Measurements from ENCODE around the gene SETDB1. TPM values are rescaled to one million over a fixed set of nuclear protein-coding genes. Genes with fewer than 3 reads are reported as not detected.

Gene SETDB1
- total and polyA plus RNA-seq, 2 experiments from 2014 or later, result 12.9 to 33.7 TPM

GRCh38 chr1:150995460-150995859 lies 69.3 kb downstream of the SETDB1 start:
- Histone ChIP-seq H2AFZ (no peak overlapping the region), H3K4me1 (ENCODE audit: insufficient read depth) (no peaks in the 10 kb centered on the region), H3K36me3 (replicated peaks; ENCODE audit: insufficient read depth, low read depth) (no peaks in the 10 kb centered on the region), H3K27me3 (no peaks in the 10 kb centered on the region), H3K27ac (no peak overlapping the region), H3K79me2 (no peaks in the 10 kb centered on the region), H3K4me3 (no peak overlapping the region), H3K9me3 (ENCODE audit: low read depth) (no peaks in the 10 kb centered on the region), H3K4me2 (no peak overlapping the region), H3K9me2 (replicated peaks; ENCODE audit: insufficient read depth) (no peaks in the 10 kb centered on the region), H4K20me1 (ENCODE audit: insufficient read depth, poor library complexity, severe bottlenecking) (no peaks in the 10 kb centered on the region)
- TF ChIP-seq EZH2 (IDR thresholded peaks at IDR 0.05; ENCODE audit: borderline replicate concordance), result no peak
- TF ChIP-seq CTCF (IDR thresholded peaks at IDR 0.05; ENCODE audit: poor library complexity), result no peak
- TF ChIP-seq EZH2phosphoT487 (IDR thresholded peaks at IDR 0.05; ENCODE audit: low read depth, severe bottlenecking, unreplicated experiment), result no peak
- DNase-seq (ENCODE audit: low spot score), result no peak
- WGBS (ENCODE audit: low lambda C conversion rate, missing lambda C conversion rate), result 74% methylated on average over 4 of the region's 4 CpGs

- no peak for TF ChIP-seq EZH2phosphoT487 (IDR thresholded peaks at IDR 0.05; ENCODE audit: low read depth, severe bottlenecking, unreplicated experiment)
- TF ChIP-seq EZH2 (IDR thresholded peaks at IDR 0.05; ENCODE audit: borderline replicate concordance), result no peak
- TF ChIP-seq CTCF (IDR thresholded peaks at IDR 0.05; ENCODE audit: poor library complexity), result peak; percentile 88
- Histone ChIP-seq H3K9me2 (replicated peaks; ENCODE audit: insufficient read depth) (no peaks in the 10 kb centered on the region), H3K4me2 (no peak overlapping the region), H3K4me1 (ENCODE audit: insufficient read depth) (no peaks in the 10 kb centered on the region), H3K27me3 (no peaks in the 10 kb centered on the region), H3K36me3 (replicated peaks; ENCODE audit: insufficient read depth, low read depth) (no peaks in the 10 kb centered on the region), H3K9me3 (ENCODE audit: low read depth) (no peaks in the 10 kb centered on the region), H3K4me3 (no peak overlapping the region), H3K79me2 (no peaks in the 10 kb centered on the region), H3K27ac (no peak overlapping the region), H4K20me1 (ENCODE audit: insufficient read depth, poor library complexity, severe bottlenecking) (no peaks in the 10 kb centered on the region), H2AFZ (no peak overlapping the region)
- WGBS (ENCODE audit: low lambda C conversion rate, missing lambda C conversion rate), result 34% methylated on average over 9 of the region's 9 CpGs
- peak; percentile 45 for DNase-seq (ENCODE audit: low spot score)
Measured at GRCh38 chr1:150995896-150996295, 69.7 kb downstream of the SETDB1 start.

GRCh38 chr1:150997126-150997872 lies 71.1 kb downstream of the SETDB1 start:
- WGBS (ENCODE audit: low lambda C conversion rate, missing lambda C conversion rate), result 96% methylated on average over 20 of the region's 20 CpGs
- Histone ChIP-seq H3K4me2 (no peak overlapping the region), H3K9me3 (ENCODE audit: low read depth) (no peaks in the 10 kb centered on the region), H3K9me2 (replicated peaks; ENCODE audit: insufficient read depth) (no peaks in the 10 kb centered on the region), H3K4me1 (ENCODE audit: insufficient read depth) (no peaks in the 10 kb centered on the region), H3K27me3 (no peaks in the 10 kb centered on the region), H4K20me1 (ENCODE audit: insufficient read depth, poor library complexity, severe bottlenecking) (no peaks in the 10 kb centered on the region), H3K79me2 (peaks cover 2% of the 10 kb centered on the region), H3K27ac (no peak overlapping the region), H3K4me3 (no peak overlapping the region), H2AFZ (no peak overlapping the region), H3K36me3 (replicated peaks; ENCODE audit: insufficient read depth, low read depth) (no peaks in the 10 kb centered on the region)
- TF ChIP-seq EZH2phosphoT487 (IDR thresholded peaks at IDR 0.05; ENCODE audit: low read depth, severe bottlenecking, unreplicated experiment), result no peak
- no peak for TF ChIP-seq EZH2 (IDR thresholded peaks at IDR 0.05; ENCODE audit: borderline replicate concordance)
- no peak for TF ChIP-seq CTCF (IDR thresholded peaks at IDR 0.05; ENCODE audit: poor library complexity)
- DNase-seq (ENCODE audit: low spot score), result no peak
